ENCODE measurements around the gene ADGRB2. TPM values are rescaled to one million over a fixed set of nuclear protein-coding genes. Genes with fewer than 3 reads are reported as not detected.

Gene ADGRB2
- total and polyA plus RNA-seq, 7 donors, result 1.3 to 3.9 (median 1.4) TPM; not detected in 2

DNA sequence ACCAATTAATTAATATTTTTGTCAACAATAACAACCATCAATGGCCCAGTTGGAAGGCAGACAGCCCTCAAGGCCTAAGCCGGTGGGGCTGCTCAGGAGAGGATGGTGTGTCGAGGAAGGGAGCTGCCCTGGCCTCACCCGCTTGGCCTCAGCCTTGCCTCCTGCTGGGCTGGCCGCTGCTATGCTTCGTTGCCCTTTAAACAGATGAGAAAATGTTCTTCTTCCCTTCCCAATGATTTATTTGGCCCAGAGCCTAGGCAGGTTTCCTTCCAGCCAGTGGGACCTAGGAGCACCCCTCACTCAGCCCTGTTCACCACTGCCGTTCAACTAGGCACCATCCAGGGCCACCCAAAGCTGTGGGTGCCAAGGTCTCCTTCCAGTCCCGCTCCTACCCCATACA is 3.1 kb upstream of the ADGRB2 start:
- WGBS, 2 donors, result 82 to 91% methylated on average over 7 of the region's 7 CpGs
- TF ChIP-seq POLR2AphosphoS5 (IDR thresholded peaks at IDR 0.05), result no peak
- TF ChIP-seq EP300 (IDR thresholded peaks at IDR 0.05), result no peak
- no peak for TF ChIP-seq POLR2A (IDR thresholded peaks at IDR 0.05)
- TF ChIP-seq, protein P1, sequence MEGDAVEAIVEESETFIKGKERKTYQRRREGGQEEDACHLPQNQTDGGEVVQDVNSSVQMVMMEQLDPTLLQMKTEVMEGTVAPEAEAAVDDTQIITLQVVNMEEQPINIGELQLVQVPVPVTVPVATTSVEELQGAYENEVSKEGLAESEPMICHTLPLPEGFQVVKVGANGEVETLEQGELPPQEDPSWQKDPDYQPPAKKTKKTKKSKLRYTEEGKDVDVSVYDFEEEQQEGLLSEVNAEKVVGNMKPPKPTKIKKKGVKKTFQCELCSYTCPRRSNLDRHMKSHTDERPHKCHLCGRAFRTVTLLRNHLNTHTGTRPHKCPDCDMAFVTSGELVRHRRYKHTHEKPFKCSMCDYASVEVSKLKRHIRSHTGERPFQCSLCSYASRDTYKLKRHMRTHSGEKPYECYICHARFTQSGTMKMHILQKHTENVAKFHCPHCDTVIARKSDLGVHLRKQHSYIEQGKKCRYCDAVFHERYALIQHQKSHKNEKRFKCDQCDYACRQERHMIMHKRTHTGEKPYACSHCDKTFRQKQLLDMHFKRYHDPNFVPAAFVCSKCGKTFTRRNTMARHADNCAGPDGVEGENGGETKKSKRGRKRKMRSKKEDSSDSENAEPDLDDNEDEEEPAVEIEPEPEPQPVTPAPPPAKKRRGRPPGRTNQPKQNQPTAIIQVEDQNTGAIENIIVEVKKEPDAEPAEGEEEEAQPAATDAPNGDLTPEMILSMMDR (IDR thresholded peaks at IDR 0.05), result no peak
- intact Hi-C loops (cut with DNase I), result no loop called here

GRCh38 chr1:31765516-31765915 is 1.4 kb upstream of the ADGRB2 start:
- Histone ChIP-seq H3K27me3 (peaks cover 0 to 33% (median 11%) of the 10 kb centered on the region in 3 donors), H3K4me1 (peaks cover 0 to 42% (median 39%) of the 10 kb centered on the region in 4 donors), H3K36me3 (no peaks in the 10 kb centered on the region), H3K4me3 (no peak overlapping the region), H3K27ac (no peak overlapping the region), H3K9me3 (no peaks in the 10 kb centered on the region)
- DNase-seq, result no peak
- 56 to 83% methylated on average over 6 of the region's 6 CpGs for WGBS, 2 donors
- intact Hi-C loops (cut with DNase I), result no loop called here
- TF ChIP-seq POLR2A (IDR thresholded peaks at IDR 0.05) (no peak), EP300 (IDR thresholded peaks at IDR 0.05) (no peak), POLR2AphosphoS5 (IDR thresholded peaks at IDR 0.05) (no peak)
- TF ChIP-seq, protein P1 (IDR thresholded peaks at IDR 0.05), result no peak

More for the DNA sequence above, 3.1 kb upstream of the ADGRB2 start:
- Histone ChIP-seq H3K36me3 (no peaks in the 10 kb centered on the region), H3K4me3 (no peak overlapping the region), H3K9me3 (no peaks in the 10 kb centered on the region), H3K27ac (no peak overlapping the region), H3K27me3 (peaks cover 6 to 26% (median 16%) of the 10 kb centered on the region in 3 donors), H3K4me1 (peaks cover 0 to 36% (median 29%) of the 10 kb centered on the region in 4 donors)
- no peak for DNase-seq

DNA sequence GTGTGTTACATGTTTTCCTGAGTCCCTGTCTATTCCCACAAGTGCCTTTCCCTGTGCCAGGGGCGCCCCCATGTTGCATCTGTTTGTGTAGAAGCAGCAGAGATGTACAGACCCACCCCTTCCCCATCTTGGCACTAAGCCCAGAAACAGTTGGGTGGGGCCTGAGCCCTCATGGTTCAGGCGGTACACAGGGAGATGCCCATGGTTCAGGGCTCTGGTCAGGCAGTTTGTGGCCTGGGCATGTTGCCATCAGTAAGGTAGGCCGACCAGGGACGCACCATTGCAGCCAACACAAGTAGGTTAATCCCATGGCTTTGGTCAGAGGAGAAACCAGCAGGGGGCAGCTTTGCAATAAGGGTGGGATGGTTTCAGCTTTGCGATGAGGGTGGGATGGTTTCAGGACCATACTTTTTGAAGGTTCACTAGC is 914 bp upstream of the ADGRB2 start:
- no peak overlapping the region for H3K27ac ChIP-seq
- H3K9me3 ChIP-seq, result no peaks in the 10 kb centered on the region
- peaks cover 0 to 45% (median 43%) of the 10 kb centered on the region in 4 donors for H3K4me1 ChIP-seq
- no peak overlapping the region for H3K4me3 ChIP-seq
- DNase-seq, result no peak
- intact Hi-C loops (cut with DNase I), result no loop called here
- H3K36me3 ChIP-seq, result no peaks in the 10 kb centered on the region
- no peak for TF ChIP-seq POLR2A (IDR thresholded peaks at IDR 0.05)
- TF ChIP-seq EP300 (IDR thresholded peaks at IDR 0.05), result no peak
- TF ChIP-seq, protein P1 (IDR thresholded peaks at IDR 0.05), result no peak
- TF ChIP-seq POLR2AphosphoS5 (IDR thresholded peaks at IDR 0.05), result no peak
- 31 to 45% methylated on average over 5 of the region's 5 CpGs for WGBS, 2 donors
- H3K27me3 ChIP-seq, result peaks cover 0 to 36% (median 13%) of the 10 kb centered on the region in 3 donors

DNA sequence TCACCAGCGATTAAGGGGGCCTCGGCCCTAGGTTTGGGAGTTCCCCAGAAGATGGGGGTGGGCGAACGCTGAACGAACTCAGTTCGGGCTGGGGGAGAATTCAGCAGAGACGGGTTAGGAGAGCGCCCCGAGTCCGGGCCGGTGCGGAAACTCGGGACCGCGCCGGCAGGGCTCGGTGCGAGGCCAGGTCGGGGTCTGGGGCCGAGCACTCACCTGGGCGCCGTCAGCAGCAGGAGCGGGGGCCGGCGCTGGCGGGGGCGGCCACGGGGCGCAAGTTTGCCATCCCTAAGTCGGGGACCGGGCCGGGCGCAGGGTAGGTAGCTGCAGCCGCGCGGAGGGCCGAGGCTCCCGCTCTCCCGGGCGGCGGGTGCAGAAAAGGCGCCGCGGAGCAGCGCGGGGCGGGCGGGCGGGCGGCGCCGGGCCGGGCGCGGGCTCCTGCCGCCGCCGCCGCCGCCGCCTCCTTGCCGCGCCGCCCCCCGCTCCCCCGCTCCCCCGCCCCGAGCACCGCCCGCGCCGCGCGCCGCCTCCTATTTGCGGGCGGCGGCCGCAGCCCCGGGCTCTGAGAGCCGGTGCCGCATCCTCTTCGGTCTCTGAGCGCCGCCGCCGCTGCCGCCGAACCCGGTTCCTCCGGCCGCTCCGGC is 349 bp downstream of the ADGRB2 start:
- no peak for DNase-seq
- no peaks in the 10 kb centered on the region for H3K9me3 ChIP-seq
- H3K4me3 ChIP-seq, result peak overlapping the region; percentile 29 to 59 (median 55)
- H3K4me1 ChIP-seq, result peaks cover 0 to 44% (median 41%) of the 10 kb centered on the region in 4 donors
- H3K27me3 ChIP-seq, result peaks cover 0 to 36% (median 13%) of the 10 kb centered on the region in 3 donors
- intact Hi-C loops (cut with DNase I), result loop anchor here (5.0 kb wide), 2 partner anchors 199 to 299 kb away; no protein-coding TSS in a partner anchor
- no peaks in the 10 kb centered on the region for H3K36me3 ChIP-seq
- 1% methylated on average over 93 of the region's 93 CpGs for WGBS, 2 donors
- no peak for TF ChIP-seq POLR2AphosphoS5 (IDR thresholded peaks at IDR 0.05)
- H3K27ac ChIP-seq, result peak overlapping the region in 1 of 4 donors; percentile 35

All from sigmoid colon (tissue), 7 donors.